Umbilical cord (tissue), 2 donors: Measurements from ENCODE around the gene EIF3D. TPM values are rescaled to one million over a fixed set of nuclear protein-coding genes. Genes with fewer than 3 reads are reported as not detected.

Source experiments
- DNase-seq: peaks from one replicate; pipeline ENCODE4 v3.0.0-alpha.2; 2015; ENCODE audit warnings: low spot score
- total RNA-seq: library from RNA; depleted of rRNA; stranded (reverse); fragments of >200 nt; gene quantifications from one replicate; pipeline ENCODE4 v1.2.3, GENCODE V29; 2014; ENCODE audit warnings: low replicate concordance; ENCODE audit not compliant: insufficient read depth

EIF3D gene
- total RNA-seq, 1 donor from 2014 or later = 153 TPM

- no peak for DNase-seq
Observed at GRCh38 chr22:36466258-36466657, 62.7 kb downstream of the EIF3D start.

DNA sequence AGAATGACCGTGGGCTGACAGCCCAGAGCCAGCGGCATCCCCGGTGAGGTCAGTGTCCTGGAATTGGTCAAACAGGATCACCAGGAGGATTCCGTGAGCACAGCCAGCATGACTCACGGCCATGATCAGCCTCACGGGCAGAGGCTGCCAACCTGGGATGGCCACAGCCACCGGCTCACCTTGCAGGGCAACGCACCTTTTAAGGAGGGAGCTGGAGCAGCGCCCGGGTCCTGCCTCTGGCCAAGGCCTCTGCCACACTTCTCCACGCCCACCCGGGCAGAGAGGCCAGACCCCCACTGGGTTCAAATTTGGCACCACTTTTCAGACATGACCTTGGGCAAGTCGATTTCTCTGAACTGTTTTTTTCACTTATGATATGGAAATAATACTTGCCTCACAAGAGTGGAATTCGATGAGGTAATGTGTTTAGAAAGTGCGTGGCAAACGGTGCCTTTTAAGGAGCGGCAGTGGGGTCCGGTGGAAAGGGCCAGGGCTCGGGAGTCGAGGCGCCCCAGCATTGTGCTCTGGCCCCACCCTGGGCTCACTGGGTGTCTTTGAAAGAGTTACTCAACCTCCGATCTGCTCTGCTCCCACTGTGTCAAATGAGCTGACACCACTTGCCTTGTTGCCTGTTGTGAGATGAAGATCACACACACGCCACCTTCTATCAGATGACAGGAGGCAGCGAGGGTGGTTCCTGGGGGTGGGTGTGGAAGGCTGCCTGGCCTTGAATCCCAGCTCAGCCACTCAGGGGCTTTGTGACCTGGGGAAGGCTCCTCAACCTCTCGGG, 63.5 kb downstream of the EIF3D start:
- DNase-seq = peak; percentile 67

DNA sequence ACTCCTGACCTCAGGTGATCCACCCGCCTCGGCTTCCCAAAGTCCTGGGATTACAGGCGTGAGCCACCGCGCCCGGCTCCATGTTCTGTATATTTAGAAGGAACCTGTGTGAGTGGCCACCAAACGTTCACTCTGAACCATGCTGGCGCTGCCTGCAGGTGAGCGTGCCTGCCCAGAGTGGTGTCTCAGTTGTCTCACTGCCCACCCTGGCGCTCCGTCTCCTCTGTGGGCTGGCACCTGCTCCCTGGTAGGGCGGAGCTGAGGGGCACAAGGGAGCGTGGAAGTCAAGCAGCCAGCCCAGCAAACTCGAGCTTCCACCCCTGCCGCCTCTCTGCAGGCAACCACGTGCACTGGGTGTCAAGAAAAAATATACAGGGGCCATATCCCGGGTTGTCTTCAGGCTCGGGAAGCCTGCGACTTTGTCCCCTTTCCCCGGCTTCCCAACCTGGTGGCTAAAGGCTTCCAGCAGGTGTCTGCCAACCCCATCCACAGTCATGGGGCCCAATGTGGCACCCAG, 64.2 kb downstream of the EIF3D start:
- no peak for DNase-seq

GRCh38 chr22:36463783-36464184, 65.2 kb downstream of the EIF3D start:
- no peak for DNase-seq

DNA sequence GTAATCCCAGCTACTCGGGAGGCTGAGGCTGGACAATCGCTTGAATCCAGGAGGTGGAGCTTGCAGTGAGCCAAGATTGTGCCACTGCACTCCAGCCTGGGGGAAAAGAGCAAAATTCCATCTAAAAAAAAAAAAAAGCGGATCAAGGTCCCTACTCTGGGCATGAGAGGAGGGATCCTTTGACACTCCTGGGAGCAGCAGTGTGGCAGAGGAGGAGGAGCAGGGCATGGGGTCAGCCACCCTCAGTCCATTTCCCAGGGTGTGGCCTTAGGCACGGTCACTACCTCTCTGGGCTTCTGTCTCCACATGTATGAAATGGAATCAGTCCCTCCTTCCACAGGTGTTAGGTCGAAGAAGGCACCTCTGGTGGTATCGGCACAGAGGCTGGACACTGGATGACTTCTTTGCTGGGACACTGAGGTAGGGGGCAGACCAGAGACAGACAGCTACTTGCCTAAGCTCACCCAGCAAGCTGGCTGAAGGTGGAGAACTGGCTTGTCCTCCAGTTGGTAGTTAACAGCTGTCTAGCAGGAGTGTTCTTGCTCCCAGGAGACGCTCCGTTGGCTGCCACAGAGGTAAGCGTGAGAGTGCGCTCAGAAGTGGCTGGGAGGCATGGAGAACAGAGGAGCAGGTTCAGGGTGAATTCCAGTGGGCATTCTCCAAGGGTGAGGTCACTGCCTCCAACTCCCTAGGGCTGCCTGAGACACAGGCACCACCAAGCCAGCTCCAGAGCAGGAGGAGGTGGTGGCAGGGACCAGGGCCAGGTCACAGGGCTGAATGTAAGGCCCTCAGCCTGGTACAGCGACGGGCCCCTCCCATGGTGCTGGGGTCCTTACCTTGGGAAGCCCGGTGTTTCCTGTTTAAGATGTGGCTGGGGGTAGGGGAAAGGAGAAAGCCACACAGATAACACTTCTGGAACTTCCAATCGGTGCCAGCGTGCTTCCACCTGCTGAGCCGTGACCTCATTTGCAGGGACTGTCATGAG, 67.0 kb downstream of the EIF3D start:
- peak; percentile 81 for DNase-seq

Other genes starting within 250 kb of the EIF3D start
- gene MYH9, start 141.2 kb downstream of the EIF3D start, total RNA-seq = 425 TPM
- 15.2 TPM for gene TXN2, start 47.5 kb downstream of the EIF3D start, total RNA-seq
- gene FOXRED2, start 22.1 kb downstream of the EIF3D start, total RNA-seq = 3.6 TPM
- gene CACNG2, start 174.6 kb upstream of the EIF3D start, total RNA-seq = not detected
- 21.4 TPM for gene IFT27, start 247.0 kb upstream of the EIF3D start, total RNA-seq